Fibroblast of lung (primary cell): ENCODE results near the gene NECTIN1.

Source experiments
- EZH2 ChIP-seq: IDR thresholded peaks from 2 replicates; pipeline ENCODE4 v1.5.1; 2012; ENCODE audit warnings: low read length, control low read depth, mild to moderate bottlenecking; ENCODE audit errors: missing control alignments
- TF ChIP-seq, protein P1 (sequence below), 2 donors: IDR thresholded peaks in 1 of 2; conservative IDR thresholded peaks in 1 of 2; 1 replicate in 1 of 2; 2 replicates in 1 of 2; pipeline ENCODE4 v1.5.1; 2011 to 2012; ENCODE audit warnings: low read length in 2 of 2, control low read depth in 1 of 2, inconsistent platforms in 1 of 2, low read depth in 1 of 2, mild to moderate bottlenecking in 1 of 2

DNA sequence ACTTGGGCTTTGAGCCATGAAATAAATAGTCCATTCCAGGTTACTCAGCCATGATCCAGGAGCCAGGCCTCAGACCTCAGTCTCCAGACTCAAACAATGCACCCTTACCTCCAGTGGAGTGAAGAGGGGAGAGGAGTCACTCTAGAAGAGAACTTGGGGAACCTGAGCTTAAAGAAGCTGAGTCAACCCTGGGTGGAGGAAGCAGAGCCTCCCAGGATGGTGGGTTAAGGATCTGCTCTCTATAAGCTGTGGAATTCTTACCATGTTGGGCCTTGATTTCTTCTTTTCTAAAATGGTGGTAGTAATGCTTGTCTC, 113.2 kb downstream of the NECTIN1 start:
- TF ChIP-seq, protein P1, sequence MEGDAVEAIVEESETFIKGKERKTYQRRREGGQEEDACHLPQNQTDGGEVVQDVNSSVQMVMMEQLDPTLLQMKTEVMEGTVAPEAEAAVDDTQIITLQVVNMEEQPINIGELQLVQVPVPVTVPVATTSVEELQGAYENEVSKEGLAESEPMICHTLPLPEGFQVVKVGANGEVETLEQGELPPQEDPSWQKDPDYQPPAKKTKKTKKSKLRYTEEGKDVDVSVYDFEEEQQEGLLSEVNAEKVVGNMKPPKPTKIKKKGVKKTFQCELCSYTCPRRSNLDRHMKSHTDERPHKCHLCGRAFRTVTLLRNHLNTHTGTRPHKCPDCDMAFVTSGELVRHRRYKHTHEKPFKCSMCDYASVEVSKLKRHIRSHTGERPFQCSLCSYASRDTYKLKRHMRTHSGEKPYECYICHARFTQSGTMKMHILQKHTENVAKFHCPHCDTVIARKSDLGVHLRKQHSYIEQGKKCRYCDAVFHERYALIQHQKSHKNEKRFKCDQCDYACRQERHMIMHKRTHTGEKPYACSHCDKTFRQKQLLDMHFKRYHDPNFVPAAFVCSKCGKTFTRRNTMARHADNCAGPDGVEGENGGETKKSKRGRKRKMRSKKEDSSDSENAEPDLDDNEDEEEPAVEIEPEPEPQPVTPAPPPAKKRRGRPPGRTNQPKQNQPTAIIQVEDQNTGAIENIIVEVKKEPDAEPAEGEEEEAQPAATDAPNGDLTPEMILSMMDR (conservative IDR thresholded peaks at IDR 0.05 in 1 of 2, IDR thresholded peaks at IDR 0.05 in 1 of 2; ENCODE audit: low read depth in 1 of 2, low read length in 2 of 2) = no peak
- TF ChIP-seq EZH2 = no peak
